Breast epithelium (tissue), 4 donors: ENCODE data around the gene LRRC4C. TPM values are rescaled to one million over a fixed set of nuclear protein-coding genes. Genes with fewer than 3 reads are reported as not detected.
"Not testable (repeated sequence)": the region's sequence is repeated elsewhere in the genome, so short reads cannot be mapped to it uniquely, and the experiment has no call there.

ENCODE experiments used
- DNase-seq, 2 donors: peaks; one replicate each; pipeline ENCODE4 v3.0.0-alpha.2; 2019; ENCODE audit warnings: low spot score in 2 of 2
- H3K27ac ChIP-seq, 2 donors: fragments of 200-600 bp; sonication (generic) in 1 of 2; one replicate each; pipeline ENCODE4 v1.5.1; 2016 to 2019; ENCODE audit warnings: mild to moderate bottlenecking in 1 of 2
- H3K27me3 ChIP-seq, 2 donors: fragments of 200-600 bp; sonication (generic) in 1 of 2; one replicate each; pipeline versions ENCODE4 v1.5.1 to v1.6.0; 2017 to 2019; ENCODE audit warnings: control low read depth in 1 of 2, mild to moderate bottlenecking in 1 of 2
- H3K36me3 ChIP-seq: fragments of 200-600 bp; one replicate; pipeline ENCODE4 v1.5.1; 2019
- H3K4me1 ChIP-seq, 2 donors: fragments of 200-600 bp; sonication (generic); one replicate each; pipeline ENCODE4 v1.5.1; 2016 to 2019; ENCODE audit warnings: control low read depth in 1 of 2
- H3K4me3 ChIP-seq, 3 donors: fragments of 200-600 bp; sonication (generic); 1 replicate in 2 of 3; 2 replicates in 1 of 3; pipeline ENCODE4 v1.5.1; 2016 to 2019; ENCODE audit warnings: mild to moderate bottlenecking in 3 of 3, moderate library complexity in 2 of 3
- H3K9me3 ChIP-seq, 2 donors: fragments of 200-600 bp; sonication (generic) in 1 of 2; one replicate each; pipeline ENCODE4 v1.5.1; 2016 to 2019; ENCODE audit warnings: control low read depth in 1 of 2
- CTCF ChIP-seq, 3 donors: fragments of 450-650 bp; IDR thresholded peaks; one replicate each; pipeline ENCODE4 v1.5.1; 2016 to 2017; ENCODE audit warnings: antibody characterized with exemption in 3 of 3, mild to moderate bottlenecking in 3 of 3, moderate library complexity in 3 of 3
- POLR2A ChIP-seq: fragments of 450-650 bp; IDR thresholded peaks from one replicate; pipeline ENCODE4 v1.6.1; 2016; ENCODE audit warnings: antibody characterized with exemption, mild to moderate bottlenecking, moderate library complexity
- POLR2AphosphoS5 ChIP-seq, 3 donors: sonication (generic); formaldehyde crosslinking; IDR thresholded peaks; one replicate each; pipeline ENCODE4 v1.6.1; 2017; ENCODE audit warnings: antibody characterized with exemption in 3 of 3
- intact Hi-C: fragments of 100-400 bp; cut with DNase I; formaldehyde crosslinking; loops from one replicate; pipeline ENCODE4 v1.15.1; 2023; ENCODE audit warnings: low total_unique reads
- total RNA-seq, 3 donors: library from RNA; depleted of rRNA; stranded (reverse); fragments of >200 nt; gene quantifications; one replicate each; pipeline ENCODE4 v1.1.0, GENCODE V29; 2016

LRRC4C gene
- total RNA-seq, 3 donors from 2014 or later, result 2.9 to 15.4 (median 6.6) TPM

GRCh38 chr11:41031551-41032060, 427.8 kb downstream of the LRRC4C start:
- Histone ChIP-seq H3K4me3 (no peak overlapping the region), H3K27ac (no peak overlapping the region), H3K4me1 (no peaks in the 10 kb centered on the region), H3K9me3 (no peaks in the 10 kb centered on the region), H3K36me3 (no peaks in the 10 kb centered on the region), H3K27me3 (no peaks in the 10 kb centered on the region)
- DNase-seq, result no peak
- TF ChIP-seq CTCF (IDR thresholded peaks at IDR 0.05) (no peak), POLR2A (no peak), POLR2AphosphoS5 (IDR thresholded peaks at IDR 0.05) (no peak)
- intact Hi-C loops, result no loop called here

- H3K9me3 ChIP-seq, result no peaks in the 10 kb centered on the region
Observed at GRCh38 chr11:41020259-41020658, 439.2 kb downstream of the LRRC4C start.

GRCh38 chr11:41019666-41020065, 439.8 kb downstream of the LRRC4C start:
- H3K4me3 ChIP-seq, H3K27me3 ChIP-seq, intact Hi-C loops, H3K36me3 ChIP-seq, H3K9me3 ChIP-seq, DNase-seq, H3K4me1 ChIP-seq, H3K27ac ChIP-seq: not testable (repeated sequence)

More at GRCh38 chr11:41020259-41020658, 439.2 kb downstream of the LRRC4C start:
- Histone ChIP-seq H3K27me3 (no peaks in the 10 kb centered on the region), H3K4me3 (no peak overlapping the region), H3K27ac (no peak overlapping the region), H3K4me1 (no peaks in the 10 kb centered on the region), H3K36me3 (no peaks in the 10 kb centered on the region)
- no peak for DNase-seq
- intact Hi-C loops, result no loop called here
- TF ChIP-seq POLR2A (no peak), POLR2AphosphoS5 (IDR thresholded peaks at IDR 0.05) (no peak), CTCF (IDR thresholded peaks at IDR 0.05) (no peak)

GRCh38 chr11:41018224-41018623, 441.2 kb downstream of the LRRC4C start:
- no peak overlapping the region for H3K27ac ChIP-seq
- no peaks in the 10 kb centered on the region for H3K9me3 ChIP-seq
- no peak for TF ChIP-seq POLR2AphosphoS5 (IDR thresholded peaks at IDR 0.05)
- no peak for TF ChIP-seq POLR2A
- TF ChIP-seq CTCF (IDR thresholded peaks at IDR 0.05), result no peak
- H3K4me3 ChIP-seq, result no peak overlapping the region
- intact Hi-C loops, result no loop called here
- no peaks in the 10 kb centered on the region for H3K36me3 ChIP-seq
- no peaks in the 10 kb centered on the region for H3K27me3 ChIP-seq
- DNase-seq, result no peak
- no peaks in the 10 kb centered on the region for H3K4me1 ChIP-seq

GRCh38 chr11:41010361-41011050, 448.9 kb downstream of the LRRC4C start:
- Histone ChIP-seq H3K27me3 (no peaks in the 10 kb centered on the region), H3K4me1 (no peaks in the 10 kb centered on the region), H3K4me3 (no peak overlapping the region), H3K9me3 (no peaks in the 10 kb centered on the region), H3K27ac (no peak overlapping the region), H3K36me3 (no peaks in the 10 kb centered on the region)
- DNase-seq, result no peak
- TF ChIP-seq POLR2AphosphoS5 (IDR thresholded peaks at IDR 0.05) (no peak), CTCF (IDR thresholded peaks at IDR 0.05) (no peak), POLR2A (no peak)
- intact Hi-C loops, result no loop called here
